HG03342 (cell line): ENCODE measurements around the gene KLF13.

Experiments
- ATAC-seq: cut with Tn5 transposase; IDR thresholded peaks from one replicate; pipeline ENCODE4 v1.9.1; 2021; ENCODE audit warnings: mild to moderate bottlenecking, moderate library complexity; ENCODE audit not compliant: unreplicated experiment

The KLF13 gene

GRCh38 chr15:31360843-31361763 lies 34.5 kb downstream of the KLF13 start:
- ATAC-seq, result peak; percentile 68

- no peak for ATAC-seq
Measured at GRCh38 chr15:31361764-31362515, 35.3 kb downstream of the KLF13 start.

- ATAC-seq, result no peak
Measured at GRCh38 chr15:31362886-31363285, 36.3 kb downstream of the KLF13 start.

- ATAC-seq, result no peak
Measured at GRCh38 chr15:31364301-31365031, 37.8 kb downstream of the KLF13 start.

- ATAC-seq, result no peak
Measured at GRCh38 chr15:31365032-31365654, 38.5 kb downstream of the KLF13 start.

GRCh38 chr15:31365655-31366127 lies 39.1 kb downstream of the KLF13 start:
- ATAC-seq, result peak; percentile 45

GRCh38 chr15:31366169-31366734 lies 39.6 kb downstream of the KLF13 start:
- ATAC-seq, result no peak

- peak; percentile 10 for ATAC-seq
Measured at GRCh38 chr15:31367021-31367729, 40.5 kb downstream of the KLF13 start.

- ATAC-seq, result peak; percentile 44
Measured at GRCh38 chr15:31367730-31368344, 41.2 kb downstream of the KLF13 start.

- no peak for ATAC-seq
Measured at GRCh38 chr15:31369727-31370126, 43.1 kb downstream of the KLF13 start.

GRCh38 chr15:31371520-31372240 lies 45.0 kb downstream of the KLF13 start:
- no peak for ATAC-seq

GRCh38 chr15:31372635-31373091 lies 46.0 kb downstream of the KLF13 start:
- no peak for ATAC-seq

GRCh38 chr15:31373096-31373865 lies 46.6 kb downstream of the KLF13 start:
- no peak for ATAC-seq

- no peak for ATAC-seq
Measured at GRCh38 chr15:31373970-31374369, 47.3 kb downstream of the KLF13 start.

GRCh38 chr15:31374489-31374888 lies 47.9 kb downstream of the KLF13 start:
- no peak for ATAC-seq

- ATAC-seq, result no peak
Measured at GRCh38 chr15:31374986-31375385, 48.4 kb downstream of the KLF13 start.

GRCh38 chr15:31375772-31376171 lies 49.1 kb downstream of the KLF13 start:
- no peak for ATAC-seq

GRCh38 chr15:31376511-31376910 lies 49.9 kb downstream of the KLF13 start:
- no peak for ATAC-seq
